OCI-LY7 (cell line): ENCODE measurements around the gene PGLYRP3.

Experiments
- CTCF ChIP-seq: fragments of 200-600 bp; sonication (generic); conservative IDR thresholded peaks from 2 replicates; pipeline ENCODE4 v1.5.1; 2014; ENCODE audit warnings: mild to moderate bottlenecking, antibody characterized with exemption, low read length, moderate library complexity, mixed read lengths
- EZH2phosphoT487 ChIP-seq: fragments of 200-600 bp; sonication (generic); IDR thresholded peaks from 2 replicates; pipeline ENCODE4 v1.6.1; 2018; ENCODE audit warnings: low read depth, borderline replicate concordance, mild to moderate bottlenecking, mixed run types, antibody characterized with exemption, low read length, moderate library complexity, mixed read lengths

GRCh38 chr1:153293851-153294250 lies 18.9 kb downstream of the PGLYRP3 start:
- TF ChIP-seq CTCF = no peak
- no peak for TF ChIP-seq EZH2phosphoT487
